Spinal cord (tissue), 10 donors: ENCODE measurements around the gene IGFL1. TPM values are rescaled to one million over a fixed set of nuclear protein-coding genes. Genes with fewer than 3 reads are reported as not detected.
"Not testable (repeated sequence)": the region's sequence is repeated elsewhere in the genome, so short reads cannot be mapped to it uniquely, and the experiment has no call there.

Experiments used
- DNase-seq, 6 donors: peaks; one replicate each; pipeline versions ENCODE4 v3.0.0 to v3.0.0-alpha.2; 2013 to 2015; ENCODE audit warnings: low spot score in 6 of 6, low read depth in 4 of 6
- H3K27ac ChIP-seq: one replicate; pipeline ENCODE4 v1.5.1; 2013; ENCODE audit warnings: low read depth, low read length, control low read depth
- H3K27me3 ChIP-seq: one replicate; pipeline ENCODE4 v1.6.1; 2013; ENCODE audit warnings: low read length; ENCODE audit not compliant: control insufficient read depth, insufficient read depth
- H3K36me3 ChIP-seq: one replicate; pipeline ENCODE4 v1.6.1; 2013; ENCODE audit warnings: low read length; ENCODE audit not compliant: control insufficient read depth, insufficient read depth
- H3K4me1 ChIP-seq: one replicate; pipeline ENCODE4 v1.6.1; 2013; ENCODE audit warnings: low read length; ENCODE audit not compliant: control insufficient read depth, insufficient read depth
- H3K4me3 ChIP-seq: one replicate; pipeline ENCODE4 v1.5.1; 2013; ENCODE audit warnings: low read depth, low read length, control low read depth
- H3K9me3 ChIP-seq: one replicate; pipeline ENCODE4 v1.6.1; 2013; ENCODE audit warnings: low read length; ENCODE audit not compliant: control insufficient read depth, insufficient read depth
- WGBS: methylation state at CpG from one replicate; pipeline ENCODE4 v1.1.5; 2013; ENCODE audit warnings: missing lambda C conversion rate; ENCODE audit not compliant: insufficient coverage; 5-methylcytosine and 5-hydroxymethylcytosine counted together
- polyA plus RNA-seq, 2 donors: library from polyadenylated mRNA; unstranded; fragments of 120-200 nt; gene quantifications; one replicate each; pipeline ENCODE4 v1.2.1, GENCODE V29; 2013; ENCODE audit not compliant: insufficient read length in 2 of 2
- total RNA-seq, 2 donors: library from RNA; depleted of rRNA in 1 of 2; stranded (reverse); fragments of 120-200 nt in 1 of 2; fragments of >200 nt in 1 of 2; gene quantifications; one replicate each; pipeline versions ENCODE4 v1.2.3 to v1.2.4, GENCODE V29; 2013 to 2014
- donor health status: healthy.

The IGFL1 gene
- total and polyA plus RNA-seq, 4 donors = not detected

GRCh38 chr19:46221152-46221551, 8.4 kb upstream of the IGFL1 start:
- DNase-seq = no peak
- Histone ChIP-seq H3K4me1 (peaks cover 7% of the 10 kb centered on the region), H3K27ac (no peak overlapping the region), H3K27me3 (peaks cover 2% of the 10 kb centered on the region), H3K4me3 (no peak overlapping the region), H3K9me3 (no peaks in the 10 kb centered on the region), H3K36me3 (no peaks in the 10 kb centered on the region)
- WGBS = 78% methylated on average over 1 of the region's 2 CpGs

DNA sequence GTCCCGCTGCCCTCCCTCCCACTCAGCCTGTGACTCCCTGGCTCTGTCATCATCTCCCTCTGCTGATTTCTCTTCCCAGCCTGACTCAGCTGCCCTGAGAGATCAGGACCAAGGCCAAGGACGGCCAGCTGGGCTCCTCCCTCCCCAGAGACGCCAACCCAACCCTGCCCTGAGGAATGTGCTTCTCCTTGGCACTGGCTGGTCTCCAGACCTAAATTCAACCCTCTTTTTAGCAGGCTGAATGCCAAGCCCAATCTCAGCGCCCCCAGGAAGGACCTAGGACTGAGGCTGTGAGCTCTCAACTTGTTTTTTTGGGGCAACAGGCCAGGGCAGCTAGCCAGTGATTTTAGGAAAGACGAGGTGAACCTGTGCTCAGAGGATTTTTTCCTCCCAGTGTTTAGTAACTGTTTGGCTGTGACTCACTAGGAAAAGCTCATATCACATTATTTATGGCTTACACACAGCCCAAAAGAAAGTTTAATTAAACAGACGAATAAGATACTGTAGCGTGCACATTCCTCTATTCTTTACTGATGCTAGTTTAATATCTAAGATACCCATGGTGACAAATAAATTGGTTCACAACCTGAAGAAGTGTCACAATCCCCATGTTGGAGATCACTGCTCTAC, 7.4 kb upstream of the IGFL1 start:
- H3K4me3 ChIP-seq = no peak overlapping the region
- H3K27me3 ChIP-seq = peaks cover 8% of the 10 kb centered on the region
- H3K4me1 ChIP-seq = peaks cover 7% of the 10 kb centered on the region
- no peaks in the 10 kb centered on the region for H3K9me3 ChIP-seq
- no peak overlapping the region for H3K27ac ChIP-seq
- peak in 2 of 6 donors; percentile 31 to 51 for DNase-seq
- H3K36me3 ChIP-seq = no peaks in the 10 kb centered on the region
- WGBS = 17% methylated on average over 4 of the region's 7 CpGs

GRCh38 chr19:46223787-46224186, 5.8 kb upstream of the IGFL1 start:
- not testable (repeated sequence) for H3K4me1 ChIP-seq, H3K36me3 ChIP-seq, H3K9me3 ChIP-seq, H3K4me3 ChIP-seq, H3K27ac ChIP-seq, DNase-seq, H3K27me3 ChIP-seq
- WGBS = 74% methylated on average over 6 of the region's 10 CpGs

DNA sequence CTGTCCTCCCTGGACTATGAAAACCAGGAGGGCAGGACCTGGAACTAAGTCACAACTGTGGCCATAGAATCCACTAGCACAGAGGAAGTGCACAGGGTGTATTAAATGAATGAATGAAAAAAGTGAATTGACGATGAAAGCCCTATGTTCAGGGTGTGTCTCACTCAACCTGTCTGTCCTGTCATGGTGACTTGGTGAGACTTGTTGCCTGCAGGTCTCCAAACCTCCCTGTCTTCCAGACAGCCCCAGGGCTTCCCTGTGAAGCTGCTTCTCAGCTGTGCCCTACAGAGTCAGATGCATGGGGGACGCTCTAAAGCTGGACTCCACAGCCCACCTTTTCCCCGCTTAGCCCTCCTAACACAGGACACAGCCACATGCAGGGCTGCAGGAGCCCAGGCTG, 4.8 kb upstream of the IGFL1 start:
- Histone ChIP-seq H3K4me3 (no peak overlapping the region), H3K9me3 (no peaks in the 10 kb centered on the region), H3K36me3 (no peaks in the 10 kb centered on the region), H3K4me1 (peaks cover 7% of the 10 kb centered on the region), H3K27ac (no peak overlapping the region), H3K27me3 (peaks cover 12% of the 10 kb centered on the region)
- WGBS = 78% methylated on average over 3 of the region's 3 CpGs
- DNase-seq = no peak

DNA sequence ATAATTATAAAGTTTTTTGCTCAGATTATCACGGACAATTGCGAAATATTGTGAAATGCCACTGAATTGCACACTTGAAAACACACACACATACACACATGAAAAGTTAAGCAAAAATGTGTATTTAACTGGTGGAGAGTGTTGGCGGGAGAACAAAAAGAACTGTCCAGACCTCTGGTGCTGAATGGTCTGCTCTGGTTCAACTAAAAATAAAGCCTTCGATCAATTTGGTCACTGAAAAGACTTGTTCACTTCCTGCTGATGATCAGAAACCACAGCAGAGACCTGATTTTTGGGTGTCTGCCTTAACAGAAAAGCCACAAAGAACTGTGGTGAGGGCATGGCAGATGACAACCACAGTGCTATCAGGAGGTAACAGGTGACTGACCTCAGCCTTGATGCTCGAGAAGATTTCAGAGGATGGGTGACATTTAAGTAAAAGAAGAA, 4.0 kb upstream of the IGFL1 start:
- H3K4me1 ChIP-seq = peaks cover 7% of the 10 kb centered on the region
- H3K27ac ChIP-seq = no peak overlapping the region
- no peaks in the 10 kb centered on the region for H3K9me3 ChIP-seq
- no peaks in the 10 kb centered on the region for H3K36me3 ChIP-seq
- H3K27me3 ChIP-seq = peaks cover 14% of the 10 kb centered on the region
- no peak overlapping the region for H3K4me3 ChIP-seq
- WGBS = 23% methylated on average over 3 of the region's 5 CpGs
- DNase-seq = peak in 1 of 6 donors; percentile 26

DNA sequence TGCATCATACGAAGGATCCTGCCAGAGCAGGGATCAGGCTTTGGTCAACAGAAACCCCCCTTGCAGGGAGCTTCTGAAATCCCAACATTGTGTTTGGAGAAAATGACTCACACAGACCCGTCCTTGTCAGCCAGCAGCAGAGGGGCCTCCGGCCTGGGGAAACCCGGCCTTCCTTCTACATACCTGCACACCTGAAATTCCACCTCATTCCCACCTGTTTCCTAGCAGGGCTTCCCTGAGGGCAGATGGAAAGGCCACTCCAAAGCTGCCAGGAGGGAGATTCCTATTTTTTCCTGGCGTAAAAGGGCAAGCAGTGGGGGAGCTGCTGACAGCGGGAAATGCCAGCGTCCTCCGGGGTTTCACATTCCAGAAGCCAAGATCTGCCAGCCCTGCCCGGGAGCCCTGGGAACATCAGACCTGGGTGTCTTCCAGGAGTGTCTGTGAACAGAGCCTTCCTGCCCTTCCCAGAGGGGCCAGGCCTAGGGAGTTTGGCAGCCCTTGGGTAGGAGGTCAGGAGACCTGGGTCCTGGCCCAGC, 3.0 kb upstream of the IGFL1 start:
- Histone ChIP-seq H3K4me3 (no peak overlapping the region), H3K36me3 (no peaks in the 10 kb centered on the region), H3K27ac (no peak overlapping the region), H3K9me3 (no peaks in the 10 kb centered on the region), H3K27me3 (peaks cover 14% of the 10 kb centered on the region), H3K4me1 (peaks cover 6% of the 10 kb centered on the region)
- DNase-seq = no peak
- 62% methylated on average over 8 of the region's 9 CpGs for WGBS

GRCh38 chr19:46232029-46232428, 2.5 kb downstream of the IGFL1 start:
- H3K4me3 ChIP-seq = no peak overlapping the region
- no peak for DNase-seq
- no peaks in the 10 kb centered on the region for H3K36me3 ChIP-seq
- 82% methylated on average over 7 of the region's 10 CpGs for WGBS
- H3K4me1 ChIP-seq = no peaks in the 10 kb centered on the region
- H3K27me3 ChIP-seq = peaks cover 6% of the 10 kb centered on the region
- no peak overlapping the region for H3K27ac ChIP-seq
- H3K9me3 ChIP-seq = no peaks in the 10 kb centered on the region

DNA sequence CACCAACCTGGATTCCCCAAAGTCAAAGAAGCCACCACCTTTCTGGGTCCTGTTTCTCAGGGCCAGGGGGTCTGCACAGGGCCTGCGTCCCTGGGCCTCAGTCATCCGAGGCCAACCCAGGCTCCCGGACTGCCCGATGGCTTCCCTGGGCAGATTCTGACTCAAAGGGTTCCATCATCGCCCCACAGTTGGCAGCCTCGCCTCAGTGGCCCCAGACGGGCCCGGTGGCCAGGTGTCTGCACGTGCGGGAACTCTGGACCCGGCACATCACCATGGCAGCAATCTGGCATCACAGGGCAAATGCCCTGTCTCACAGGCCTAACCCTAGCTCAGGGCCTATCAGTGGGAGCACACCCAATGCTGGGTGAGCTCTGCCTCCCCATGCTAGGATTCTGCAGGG, 2.9 kb downstream of the IGFL1 start:
- 93% methylated on average over 11 of the region's 11 CpGs for WGBS
- no peaks in the 10 kb centered on the region for H3K9me3 ChIP-seq
- no peaks in the 10 kb centered on the region for H3K4me1 ChIP-seq

GRCh38 chr19:46232938-46233621, 3.5 kb downstream of the IGFL1 start:
- peaks cover 6% of the 10 kb centered on the region for H3K27me3 ChIP-seq
- no peak overlapping the region for H3K4me3 ChIP-seq

More for the DNA sequence above, 2.9 kb downstream of the IGFL1 start:
- Histone ChIP-seq H3K27ac (no peak overlapping the region), H3K4me3 (no peak overlapping the region), H3K27me3 (peaks cover 6% of the 10 kb centered on the region), H3K36me3 (no peaks in the 10 kb centered on the region)
- DNase-seq = no peak

DNA sequence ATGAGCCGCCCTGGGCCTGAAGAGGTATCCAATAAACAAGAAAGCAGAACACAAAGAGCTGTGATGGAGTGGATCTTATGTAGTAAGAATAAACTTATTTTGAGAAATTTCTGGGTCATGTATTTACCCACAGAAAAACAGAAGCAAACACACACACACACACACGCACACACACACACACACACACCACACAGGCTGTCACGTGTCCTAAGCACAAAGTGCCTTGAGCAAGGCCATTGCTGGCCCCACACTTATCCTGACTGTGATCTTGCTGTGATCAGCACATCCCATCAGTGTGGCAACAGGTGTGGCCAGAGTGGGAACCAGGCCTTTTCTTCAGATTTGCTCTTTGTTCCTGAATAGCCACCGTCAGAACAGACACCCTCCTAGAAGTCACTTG, 4.3 kb downstream of the IGFL1 start:
- not testable (repeated sequence) for H3K27me3 ChIP-seq, DNase-seq, H3K4me3 ChIP-seq, H3K27ac ChIP-seq, H3K36me3 ChIP-seq, H3K4me1 ChIP-seq, H3K9me3 ChIP-seq
- WGBS = no CpG with 5 or more reads among the region's 4 CpGs

More at GRCh38 chr19:46232938-46233621, 3.5 kb downstream of the IGFL1 start:
- no peaks in the 10 kb centered on the region for H3K9me3 ChIP-seq
- no peak for DNase-seq
- no peaks in the 10 kb centered on the region for H3K36me3 ChIP-seq
- H3K27ac ChIP-seq = no peak overlapping the region
- 89% methylated on average over 18 of the region's 20 CpGs for WGBS
- no peaks in the 10 kb centered on the region for H3K4me1 ChIP-seq
